ENCODE measurements around the gene KRTAP13-2. TPM values are rescaled to one million over a fixed set of nuclear protein-coding genes. Genes with fewer than 3 reads are reported as not detected.

KRTAP13-2 gene
- polyA plus RNA-seq, 1 of the 3 experiments (the other 2 are of a cell fraction) = not detected

DNA sequence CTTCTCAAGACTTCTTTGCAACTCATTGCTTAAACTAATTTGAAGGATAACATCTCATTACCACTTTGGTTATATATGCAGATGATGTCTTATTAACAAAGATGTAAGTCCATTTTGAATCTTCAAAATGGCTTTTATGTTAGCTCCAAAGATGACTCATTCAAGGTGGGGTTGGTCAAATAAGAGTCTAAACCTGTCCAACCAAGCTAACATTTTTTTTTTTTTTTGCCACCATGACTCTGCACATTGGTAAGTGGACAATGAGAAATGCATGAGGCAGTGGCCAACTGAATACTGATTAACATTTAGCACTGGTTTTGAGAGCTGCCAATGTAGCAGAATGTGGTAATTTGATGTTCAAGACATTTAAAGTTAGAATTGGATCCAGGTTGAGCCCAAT lies 34.3 kb downstream of the KRTAP13-2 start:
- H3K9me3 ChIP-seq = no peaks in the 10 kb centered on the region

More for the DNA sequence above, 34.3 kb downstream of the KRTAP13-2 start:
- H3K4me1 ChIP-seq (ENCODE audit: control insufficient read depth in 1 of 2, insufficient read depth in 2 of 2, low read depth in 1 of 2, low read length in 1 of 2) = no peaks in the 10 kb centered on the region
- no peaks in the 10 kb centered on the region for H3K36me3 ChIP-seq (replicated peaks in 1 of 2; ENCODE audit: control insufficient read depth in 1 of 2, insufficient read depth in 2 of 2, low read length in 1 of 2)
- no peaks in the 10 kb centered on the region for H3K79me2 ChIP-seq (ENCODE audit: insufficient read depth)
- no peak overlapping the region for H3K27ac ChIP-seq (ENCODE audit: low read depth in 2 of 2, low read length in 1 of 2)
- no peak for TF ChIP-seq EZH2phosphoT487 (IDR thresholded peaks at IDR 0.05; ENCODE audit: borderline replicate concordance, low read depth)
- TF ChIP-seq RAD21 (IDR thresholded peaks at IDR 0.05; ENCODE audit: low read length) = no peak
- TF ChIP-seq EP300 (IDR thresholded peaks at IDR 0.05; ENCODE audit: borderline replicate concordance in 1 of 2, low read depth in 1 of 2, low read length in 1 of 2) = no peak
- TF ChIP-seq FOSL2 (IDR thresholded peaks at IDR 0.05; ENCODE audit: borderline replicate concordance, low read depth) = no peak
- no peak for TF ChIP-seq RXRA (IDR thresholded peaks at IDR 0.05; ENCODE audit: borderline replicate concordance, low read depth)
- TF ChIP-seq TEAD4 (IDR thresholded peaks at IDR 0.05; ENCODE audit: borderline replicate concordance, insufficient read depth) = no peak
- no peak for TF ChIP-seq USF2 (IDR thresholded peaks at IDR 0.05; ENCODE audit: borderline replicate concordance, low read depth, low read length)
- no peak for TF ChIP-seq TCF12 (IDR thresholded peaks at IDR 0.05)
- no peak for TF ChIP-seq NFIC (IDR thresholded peaks at IDR 0.05; ENCODE audit: borderline replicate concordance)
- no peak for TF ChIP-seq GABPA (IDR thresholded peaks at IDR 0.05; ENCODE audit: low read depth)
- no peak for TF ChIP-seq ELF1 (IDR thresholded peaks at IDR 0.05)
- TF ChIP-seq CTCF (IDR thresholded peaks at IDR 0.05) = no peak
- TF ChIP-seq FOXM1 (IDR thresholded peaks at IDR 0.05; ENCODE audit: low read depth) = no peak
- TF ChIP-seq REST (IDR thresholded peaks at IDR 0.05; ENCODE audit: low read depth, low read length) = no peak
- no peak for TF ChIP-seq ZBTB33 (IDR thresholded peaks at IDR 0.05; ENCODE audit: borderline replicate concordance, low read depth)
- no peak for TF ChIP-seq SIN3A (IDR thresholded peaks at IDR 0.05; ENCODE audit: borderline replicate concordance, low read depth, low read length)
- no peak overlapping the region for H3K4me3 ChIP-seq (ENCODE audit: low read depth in 2 of 2, low read length in 1 of 2)
- no peak for DNase-seq
- no peaks in the 10 kb centered on the region for H3F3A ChIP-seq (replicated peaks; ENCODE audit: insufficient read depth)
- no peaks in the 10 kb centered on the region for H4K20me1 ChIP-seq (ENCODE audit: insufficient read depth)
- no peaks in the 10 kb centered on the region for H3K9me2 ChIP-seq
- POLR2A ChIA-PET = no interaction called here
- no peak overlapping the region for H2AFZ ChIP-seq (ENCODE audit: low read depth)
- no peak overlapping the region for H3K4me2 ChIP-seq
- H3K27me3 ChIP-seq (ENCODE audit: insufficient read depth) = no peaks in the 10 kb centered on the region
- no peak overlapping the region for H3K9ac ChIP-seq
- CTCF ChIA-PET = interaction anchor here (1.1 kb wide), 1 partner anchor 748 kb away, joined by 4 read pairs; no protein-coding TSS in a partner anchor
